ENCODE data around the gene FLNB. TPM values are rescaled to one million over a fixed set of nuclear protein-coding genes. Genes with fewer than 3 reads are reported as not detected.

The FLNB gene
- total and polyA plus RNA-seq, 2 of the 13 experiments (the other 11 are each of a cell fraction or from before 2014, with no cell fraction given): 106 to 130 TPM

- TF ChIP-seq SNAPC2 (CRISPR knock-in tag; IDR thresholded peaks at IDR 0.05) (no peak), ZNF543 (CRISPR knock-in tag; IDR thresholded peaks at IDR 0.05) (no peak), ZNF382 (CRISPR knock-in tag; IDR thresholded peaks at IDR 0.05; ENCODE audit: borderline replicate concordance) (no peak), PREB (CRISPR knock-in tag; IDR thresholded peaks at IDR 0.05) (no peak), CEBPG (CRISPR knock-in tag; IDR thresholded peaks at IDR 0.05) (0 out of 2 replicates have a peak, but pooled peaks have one; percentile 55), ZBTB46 (CRISPR knock-in tag; IDR thresholded peaks at IDR 0.05; ENCODE audit: borderline replicate concordance) (no peak), AFF4 (CRISPR knock-in tag; IDR thresholded peaks at IDR 0.05) (no peak), ZNF318 (CRISPR knock-in tag; IDR thresholded peaks at IDR 0.05) (peak; percentile 82), ZNF850 (CRISPR knock-in tag; conservative IDR thresholded peaks at IDR 0.05) (no peak), NFE2L1 (CRISPR knock-in tag; IDR thresholded peaks at IDR 0.05; ENCODE audit: borderline replicate concordance) (no peak), ZNF414 (CRISPR knock-in tag; IDR thresholded peaks at IDR 0.05) (peak; percentile 90; the same call in 1 of the 2 replicates), SALL1 (CRISPR knock-in tag; IDR thresholded peaks at IDR 0.05) (peak; percentile 94)
Measured at GRCh38 chr3:58175437-58176184, 167.4 kb downstream of the FLNB start (continued).
